ENCODE results near the gene TGFB2.

DNA sequence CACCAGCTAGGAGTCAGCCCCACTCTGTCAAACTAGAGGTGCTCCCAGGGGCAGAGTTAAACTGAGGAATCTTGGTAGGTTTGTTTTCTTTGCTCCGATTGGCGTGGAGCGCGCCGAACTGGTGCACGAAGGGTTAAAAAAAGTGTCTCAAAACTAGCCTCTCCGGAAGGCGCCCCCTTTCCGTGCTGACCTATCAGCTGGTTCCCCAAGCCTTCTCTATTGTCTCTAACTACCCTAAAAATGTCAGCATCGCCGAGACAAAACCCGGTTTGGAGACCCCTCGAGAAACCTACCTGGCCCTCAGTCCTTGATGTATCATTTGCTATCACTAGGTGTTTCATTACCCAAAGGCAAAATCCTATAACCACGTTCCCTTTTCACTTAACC lies 2.2 kb downstream of the TGFB2 start:
- TF ChIP-seq, protein P1, sequence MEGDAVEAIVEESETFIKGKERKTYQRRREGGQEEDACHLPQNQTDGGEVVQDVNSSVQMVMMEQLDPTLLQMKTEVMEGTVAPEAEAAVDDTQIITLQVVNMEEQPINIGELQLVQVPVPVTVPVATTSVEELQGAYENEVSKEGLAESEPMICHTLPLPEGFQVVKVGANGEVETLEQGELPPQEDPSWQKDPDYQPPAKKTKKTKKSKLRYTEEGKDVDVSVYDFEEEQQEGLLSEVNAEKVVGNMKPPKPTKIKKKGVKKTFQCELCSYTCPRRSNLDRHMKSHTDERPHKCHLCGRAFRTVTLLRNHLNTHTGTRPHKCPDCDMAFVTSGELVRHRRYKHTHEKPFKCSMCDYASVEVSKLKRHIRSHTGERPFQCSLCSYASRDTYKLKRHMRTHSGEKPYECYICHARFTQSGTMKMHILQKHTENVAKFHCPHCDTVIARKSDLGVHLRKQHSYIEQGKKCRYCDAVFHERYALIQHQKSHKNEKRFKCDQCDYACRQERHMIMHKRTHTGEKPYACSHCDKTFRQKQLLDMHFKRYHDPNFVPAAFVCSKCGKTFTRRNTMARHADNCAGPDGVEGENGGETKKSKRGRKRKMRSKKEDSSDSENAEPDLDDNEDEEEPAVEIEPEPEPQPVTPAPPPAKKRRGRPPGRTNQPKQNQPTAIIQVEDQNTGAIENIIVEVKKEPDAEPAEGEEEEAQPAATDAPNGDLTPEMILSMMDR (IDR thresholded peaks at IDR 0.05) = peak in 1 of 6 experiments; percentile 10
- TF ChIP-seq POLR2A (IDR thresholded peaks at IDR 0.05) = no peak
